DLD1 (cell line): ENCODE results near the gene LY6G5C.

Experiments used
- in situ Hi-C: cut with HindIII; loops from 2 replicates; pipeline ENCODE4 v1.10.0; 2017; ENCODE audit warnings: low sequenced_read_pairs

Gene LY6G5C, protein sequence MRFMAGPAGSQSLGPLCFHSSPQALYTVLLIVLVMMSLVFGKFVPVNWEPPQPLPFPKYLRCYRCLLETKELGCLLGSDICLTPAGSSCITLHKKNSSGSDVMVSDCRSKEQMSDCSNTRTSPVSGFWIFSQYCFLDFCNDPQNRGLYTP

DNA sequence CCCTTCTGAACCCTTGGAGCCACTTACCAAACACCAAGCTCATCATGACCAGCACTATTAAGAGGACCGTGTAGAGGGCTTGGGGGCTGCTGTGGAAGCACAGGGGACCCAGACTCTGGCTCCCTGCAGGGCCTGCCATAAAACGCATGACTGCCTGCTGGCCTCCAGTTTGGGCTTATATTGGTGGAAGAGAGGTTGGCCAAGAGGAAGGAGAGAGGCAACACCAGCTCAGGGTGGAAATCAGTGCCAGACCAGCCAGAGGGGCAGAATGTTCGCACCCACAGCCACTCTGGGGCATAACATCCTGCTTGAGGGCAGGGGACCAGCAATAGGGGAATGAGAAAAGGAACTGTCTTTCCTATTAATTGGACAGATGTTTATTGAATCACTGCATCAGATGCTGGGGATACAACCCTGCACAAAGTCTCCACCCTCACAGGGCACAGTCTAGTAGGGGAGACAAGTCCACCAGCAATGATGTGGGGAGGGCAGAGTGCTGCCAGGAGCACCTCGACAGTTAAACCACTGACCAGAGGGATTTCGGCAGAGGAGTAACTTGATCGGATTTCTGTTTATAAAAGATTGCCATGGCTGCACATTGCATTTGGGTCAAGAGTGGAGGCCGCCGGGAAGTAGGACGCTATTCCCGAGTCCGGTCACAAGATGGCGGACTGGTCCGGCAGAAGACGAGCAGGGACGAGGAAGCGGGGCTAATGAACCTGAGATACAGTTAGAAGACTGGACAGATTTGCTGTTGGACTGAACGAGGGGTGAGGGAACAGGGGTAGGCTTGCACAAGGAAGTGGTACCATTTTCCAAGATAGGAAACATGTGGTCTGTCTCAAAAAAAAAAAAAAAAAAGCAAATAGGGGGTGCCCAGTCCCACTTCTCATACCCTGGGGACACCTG is at the start of gene LY6G5C:
Gene LY6G5C (minus strand): TSS at position 842 of the 909 bp plus-strand sequence. CDS start 694 bp downstream, at position 148.
- in situ Hi-C loops = no loop called here

DNA sequence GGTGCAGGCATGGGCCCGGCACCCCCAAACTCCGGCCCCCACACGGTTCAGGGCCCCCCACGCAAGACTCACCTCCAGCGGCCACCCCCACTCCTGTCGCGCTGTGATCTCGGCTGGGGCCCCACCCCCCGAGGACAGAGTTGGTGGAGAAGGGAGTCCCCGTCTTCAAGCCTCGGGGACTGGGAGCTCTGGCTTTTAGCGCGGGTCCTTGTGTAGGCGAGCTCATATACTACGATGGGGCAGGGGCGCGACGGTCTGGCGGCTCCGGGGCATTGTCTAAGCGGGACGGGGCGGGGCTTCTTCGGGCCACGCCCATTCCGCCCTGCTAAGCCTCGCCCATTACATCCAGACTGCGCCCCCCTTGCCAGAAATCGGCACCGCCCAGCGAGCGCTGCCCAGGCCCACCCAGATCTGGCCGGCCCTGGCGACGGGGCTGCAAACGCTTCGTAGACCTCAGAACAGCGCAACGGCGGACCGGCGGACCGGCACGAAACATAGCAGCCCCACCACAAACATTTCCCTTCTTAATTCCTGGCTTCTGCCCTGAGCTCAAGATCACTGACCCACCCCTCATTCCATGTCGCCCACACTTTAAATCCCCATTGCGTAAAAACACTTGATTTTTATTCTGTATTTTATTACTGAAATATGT is 49.2 kb upstream of the LY6G5C start:
- in situ Hi-C loops = loop anchor here (5.0 kb wide), 1 partner anchor 38 kb away; no protein-coding TSS in a partner anchor

DNA sequence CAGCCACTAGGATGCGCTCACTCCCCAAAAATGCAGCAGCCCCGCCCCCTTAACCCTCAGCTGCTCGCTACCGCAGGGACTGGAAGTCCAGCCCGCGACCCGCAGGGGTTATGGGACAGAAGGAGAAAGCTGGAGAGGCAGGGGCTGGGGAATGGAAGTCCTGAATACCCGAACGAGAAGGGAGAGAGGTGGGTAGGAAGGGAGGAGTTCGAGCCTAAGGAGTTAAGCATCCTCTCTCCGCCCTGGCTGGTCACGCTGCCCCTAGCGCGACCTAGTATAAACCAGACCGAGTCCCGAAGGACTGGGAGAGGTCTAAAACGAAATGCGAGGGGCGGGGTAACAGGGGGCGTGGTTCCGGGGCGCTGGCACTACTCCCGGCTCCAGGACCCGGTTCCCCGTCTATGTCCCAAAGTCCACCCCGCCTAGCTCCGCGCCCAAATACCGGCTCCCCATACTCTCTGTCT is 48.7 kb upstream of the LY6G5C start:
- in situ Hi-C loops = no loop called here

DNA sequence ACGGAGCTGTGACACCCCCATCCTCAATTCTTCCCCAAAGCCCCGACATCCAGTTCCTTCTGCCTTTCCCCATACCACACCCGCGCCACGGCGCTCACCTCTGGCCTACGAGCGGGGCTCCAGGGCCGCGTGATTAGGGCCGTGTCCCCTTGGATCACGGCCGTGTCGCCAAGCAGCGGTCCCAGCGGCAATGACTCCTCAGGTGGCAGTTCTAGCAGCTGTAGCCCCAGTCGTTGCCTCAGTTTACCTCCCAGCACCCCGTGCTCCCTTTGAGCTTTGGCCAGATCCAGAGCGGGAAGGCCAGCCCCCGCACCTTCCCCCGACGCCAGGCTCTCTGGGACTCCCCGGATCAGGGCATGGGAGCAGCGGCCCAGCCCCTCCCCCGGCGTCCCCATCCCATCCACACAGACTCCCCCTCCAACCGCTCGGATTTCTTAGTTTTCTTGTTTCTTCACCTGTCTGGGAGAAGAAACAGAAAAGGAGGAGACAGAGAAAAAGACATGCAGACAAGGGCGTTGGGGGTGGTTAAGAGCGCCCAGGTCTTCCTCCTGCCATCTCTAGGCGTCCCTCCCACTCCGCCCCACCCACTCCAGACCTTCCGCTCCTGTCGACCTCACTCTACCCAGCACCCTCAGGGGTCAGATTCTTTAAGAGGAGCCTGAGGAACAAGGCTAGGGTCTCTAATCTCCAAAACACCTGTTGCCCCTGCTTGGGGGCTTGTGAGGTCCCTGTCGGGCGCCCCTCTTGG is 48.1 kb upstream of the LY6G5C start, which contains the start of gene DDAH2:
Gene DDAH2 (minus strand): TSS at position 533 of the 748 bp plus-strand sequence. CDS start 138 bp downstream, at position 395.
- in situ Hi-C loops = no loop called here

DNA sequence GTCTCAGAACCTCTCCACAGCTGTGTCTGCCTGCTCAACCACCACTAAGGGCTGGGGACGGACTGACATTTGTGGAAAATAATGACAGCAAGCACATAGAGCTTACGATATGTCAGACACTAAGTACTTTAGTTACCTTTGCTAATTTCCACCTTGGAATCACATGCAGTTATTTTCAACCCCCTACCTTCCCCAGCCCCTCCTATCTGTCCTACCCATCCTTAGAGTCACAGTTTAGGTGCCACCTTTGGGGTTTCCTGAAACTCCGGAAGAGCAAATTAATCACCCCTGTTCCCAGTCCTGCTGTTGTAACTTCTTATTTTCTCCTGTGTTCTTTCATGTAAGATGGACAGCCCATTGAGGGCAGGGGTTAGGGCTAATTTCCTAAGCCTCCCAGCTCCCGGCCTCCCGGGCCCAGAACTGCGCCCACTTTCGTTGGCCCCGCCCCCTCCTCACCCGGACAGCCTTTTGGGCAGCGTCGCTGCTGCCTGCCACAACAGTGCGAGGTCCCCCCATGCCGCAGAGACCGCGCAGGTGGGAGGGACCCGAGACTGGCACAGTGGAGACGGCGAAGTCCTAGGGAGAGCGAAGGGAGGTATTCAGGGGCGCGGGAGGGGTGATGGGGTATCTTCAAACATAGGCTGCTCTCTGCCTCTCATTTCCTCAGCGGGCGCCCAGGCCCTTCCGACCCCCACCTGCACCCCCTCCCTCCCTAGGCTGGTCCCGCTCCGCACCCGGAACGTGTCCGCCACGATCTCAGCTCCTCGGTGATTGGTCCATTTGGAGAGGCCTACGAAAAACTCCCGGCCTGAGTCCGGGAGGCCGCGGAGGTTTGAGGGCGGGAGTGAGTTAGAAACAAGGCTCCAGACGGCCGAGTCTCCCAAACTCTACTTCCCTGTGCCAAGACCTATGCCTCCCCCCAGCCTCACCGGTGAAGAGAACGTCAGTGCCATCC is 47.1 kb upstream of the LY6G5C start:
- in situ Hi-C loops = no loop called here

DNA sequence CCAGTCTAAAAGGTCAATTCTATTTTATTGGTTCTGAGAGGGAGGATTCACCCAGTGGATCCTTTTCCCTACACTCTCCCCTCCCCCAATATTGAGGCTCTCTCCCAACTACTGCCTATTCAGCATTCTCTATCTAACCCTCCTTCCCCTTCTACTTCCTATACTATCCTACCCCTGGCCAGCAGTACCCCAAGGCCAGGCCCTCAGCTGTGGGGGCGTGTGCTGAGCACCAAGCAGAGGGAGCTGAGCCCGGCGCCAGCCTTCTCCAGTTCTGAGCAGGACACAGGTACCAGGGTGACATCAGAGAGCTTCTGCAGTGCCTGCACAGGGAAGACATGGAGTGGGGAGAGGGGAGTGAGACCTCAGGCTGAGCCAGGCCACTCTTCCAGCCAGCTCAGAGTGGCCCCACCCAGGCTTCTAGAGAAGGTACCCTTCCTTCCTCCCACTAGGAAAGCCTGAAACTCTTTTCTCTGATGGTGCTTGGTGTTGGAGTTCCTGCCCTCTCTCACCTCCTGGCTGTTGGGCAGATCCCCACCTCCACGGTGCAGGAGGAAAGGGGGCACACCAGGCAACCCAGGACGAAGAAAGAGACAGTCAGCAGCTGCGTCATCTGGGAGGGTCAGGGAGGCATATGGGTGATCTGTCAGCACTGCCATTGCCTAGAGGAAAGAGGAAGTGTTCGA is 46.3 kb upstream of the LY6G5C start:
- in situ Hi-C loops = no loop called here

DNA sequence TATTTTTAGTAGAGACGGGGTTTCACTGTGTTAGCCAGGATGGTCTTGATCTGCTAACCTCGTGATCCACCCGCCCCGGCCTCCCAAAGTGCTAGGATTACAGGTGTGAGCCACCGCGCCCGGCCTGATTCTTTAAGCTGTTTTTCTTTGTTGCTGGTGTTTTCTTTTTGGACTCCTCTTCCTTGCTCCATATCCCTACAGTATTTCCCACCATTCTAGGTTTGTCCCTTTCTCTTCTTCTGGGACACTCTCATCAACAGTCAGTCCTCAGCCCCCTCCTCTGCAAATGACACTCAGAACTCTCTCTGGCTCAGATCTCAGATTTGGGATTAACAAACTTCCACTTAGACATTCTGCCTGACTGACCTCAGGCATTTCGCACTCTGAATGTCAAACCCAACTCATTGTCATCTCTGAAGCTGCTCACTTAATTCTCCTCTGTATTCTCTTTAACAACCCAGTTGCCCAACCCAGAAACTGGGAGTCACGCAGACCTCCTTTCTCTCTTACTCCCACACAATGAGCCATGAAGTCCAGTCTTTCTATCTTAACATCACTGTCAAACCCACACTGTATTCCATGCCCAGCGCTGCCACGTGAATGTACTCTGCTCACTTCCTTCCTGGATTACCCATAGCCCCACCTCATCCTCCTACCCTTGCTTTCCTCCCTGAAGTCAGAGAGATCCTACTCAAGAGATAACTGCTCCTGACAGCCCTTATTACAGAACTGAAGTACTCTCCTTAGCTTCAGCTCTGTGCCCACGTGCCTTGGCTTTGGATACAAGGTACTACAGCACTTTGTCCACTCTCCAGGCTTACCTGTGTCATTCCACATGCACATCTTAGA is 44.9 kb upstream of the LY6G5C start:
- in situ Hi-C loops = no loop called here

DNA sequence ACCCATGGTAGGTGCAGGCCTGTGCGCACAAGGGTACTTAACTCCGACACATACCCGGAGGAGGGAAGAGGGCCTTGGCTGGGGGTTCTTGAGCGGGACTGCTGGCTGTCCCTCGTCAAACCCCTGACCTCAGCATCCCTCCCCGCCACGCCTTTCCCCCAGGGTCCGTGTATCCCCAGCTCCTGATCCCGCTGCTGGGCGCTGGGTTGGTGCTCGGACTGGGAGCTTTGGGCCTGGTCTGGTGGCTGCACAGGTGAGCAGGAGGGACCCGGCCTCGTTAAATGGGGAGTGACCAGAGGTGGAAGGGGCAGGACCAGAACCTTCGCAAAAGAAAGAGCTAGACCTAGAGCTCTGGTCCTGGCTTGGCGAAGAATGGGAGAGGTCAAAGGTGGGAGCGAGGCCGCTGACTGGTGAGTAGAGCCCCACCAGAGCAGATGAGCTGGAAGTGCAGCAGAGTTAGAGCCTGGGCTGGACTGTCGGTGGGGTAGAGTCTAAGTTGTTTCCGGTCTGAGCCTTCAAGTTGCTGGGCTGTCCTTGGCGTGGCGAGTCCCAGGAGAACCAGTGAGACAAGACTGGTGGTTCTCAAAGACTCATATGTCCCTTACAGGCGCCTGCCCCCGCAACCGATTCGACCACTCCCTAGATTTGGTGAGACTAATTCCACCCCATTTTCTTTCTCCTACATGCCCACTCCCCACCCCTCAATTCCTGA is 43.3 kb upstream of the LY6G5C start:
- in situ Hi-C loops = no loop called here

DNA sequence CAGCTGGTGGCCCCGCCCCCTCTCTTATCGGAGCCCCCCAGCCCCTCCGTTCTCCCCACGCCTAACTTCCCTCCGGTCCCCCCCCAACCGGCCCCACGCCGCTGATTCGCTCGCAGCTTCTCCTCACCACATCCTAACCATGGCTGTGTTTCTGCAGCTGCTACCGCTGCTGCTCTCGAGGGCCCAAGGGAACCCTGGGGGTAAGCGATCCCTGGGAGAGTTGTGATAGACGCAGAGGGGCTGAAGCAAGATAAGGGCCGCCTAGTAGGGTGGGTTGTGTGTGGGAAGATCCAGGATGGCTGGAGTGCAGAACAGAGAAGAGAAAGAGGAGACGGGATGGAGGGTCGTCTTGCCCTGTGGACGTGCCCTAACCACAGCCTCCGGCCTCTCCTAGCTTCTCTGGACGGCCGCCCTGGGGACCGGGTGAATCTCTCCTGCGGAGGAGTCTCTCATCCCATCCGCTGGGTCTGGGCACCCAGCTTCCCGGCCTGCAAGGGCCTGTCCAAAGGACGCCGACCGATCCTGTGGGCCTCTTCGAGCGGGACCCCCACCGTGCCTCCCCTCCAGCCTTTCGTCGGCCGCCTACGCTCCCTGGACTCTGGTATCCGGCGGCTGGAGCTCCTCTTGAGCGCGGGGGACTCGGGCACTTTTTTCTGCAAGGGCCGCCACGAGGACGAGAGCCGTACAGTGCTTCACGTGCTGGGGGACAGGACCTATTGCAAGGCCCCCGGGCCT is 42.5 kb upstream of the LY6G5C start, which contains the start of gene MPIG6B:
Gene MPIG6B (plus strand): TSS at position 129 of the 735 bp plus-strand sequence. CDS start 11 bp downstream, at position 140.
- in situ Hi-C loops = no loop called here

DNA sequence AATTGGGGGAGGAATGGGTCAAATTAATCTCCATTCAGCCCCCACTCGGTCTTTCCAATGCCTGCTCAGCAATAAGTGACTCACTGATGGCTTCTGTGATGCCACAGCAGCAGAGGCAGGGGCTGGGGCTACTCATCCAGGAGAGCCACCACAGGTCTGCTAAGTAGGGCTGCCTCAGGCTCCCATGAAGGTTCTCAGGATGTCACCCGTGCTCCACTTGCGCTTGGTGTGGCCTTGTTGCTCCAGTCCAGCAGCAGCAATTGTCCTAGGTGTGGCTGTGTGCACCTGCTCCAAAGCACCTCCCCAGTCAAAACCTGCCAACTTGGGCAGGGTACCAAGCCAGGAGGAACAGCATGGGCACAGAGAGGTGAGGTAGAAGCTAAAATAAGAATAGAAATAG is 41.3 kb upstream of the LY6G5C start:
- in situ Hi-C loops = no loop called here

DNA sequence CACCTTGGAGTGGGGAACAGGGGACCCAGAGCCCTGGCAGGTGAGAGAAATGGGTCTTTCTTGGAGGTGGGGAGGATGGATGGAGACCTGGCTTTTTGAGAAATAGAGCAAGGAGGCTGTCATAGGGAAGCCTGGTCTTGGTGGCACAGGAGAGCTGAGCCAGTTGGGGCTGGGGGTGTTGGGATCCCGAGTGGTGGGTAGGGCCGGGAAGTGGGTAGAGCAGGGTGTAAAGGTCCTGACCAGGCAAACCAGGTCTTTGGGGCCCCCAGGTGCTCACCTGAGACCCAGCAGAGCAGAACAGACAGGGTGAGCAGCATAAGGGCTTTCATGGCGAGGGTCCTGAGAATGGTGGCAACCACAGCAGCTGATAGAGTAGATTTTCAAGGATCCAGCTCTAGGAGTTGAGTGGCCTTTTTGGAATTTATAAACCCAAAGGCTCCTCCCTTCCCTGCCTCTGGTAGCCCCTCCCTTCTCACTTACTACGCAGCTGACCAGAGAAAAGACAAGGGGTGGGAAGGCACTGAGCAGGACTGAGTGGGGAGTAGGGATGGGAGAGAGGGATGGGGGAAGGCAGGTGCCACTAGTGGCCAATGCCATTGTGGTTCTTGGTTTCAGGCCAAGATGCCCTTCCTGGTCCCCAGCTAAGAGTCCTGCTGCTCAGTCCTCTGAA is 40.6 kb upstream of the LY6G5C start, which contains the start of gene LY6G6C:
Gene LY6G6C (minus strand): TSS at position 396 of the 670 bp plus-strand sequence. CDS start 67 bp downstream, at position 329.
- in situ Hi-C loops = no loop called here

DNA sequence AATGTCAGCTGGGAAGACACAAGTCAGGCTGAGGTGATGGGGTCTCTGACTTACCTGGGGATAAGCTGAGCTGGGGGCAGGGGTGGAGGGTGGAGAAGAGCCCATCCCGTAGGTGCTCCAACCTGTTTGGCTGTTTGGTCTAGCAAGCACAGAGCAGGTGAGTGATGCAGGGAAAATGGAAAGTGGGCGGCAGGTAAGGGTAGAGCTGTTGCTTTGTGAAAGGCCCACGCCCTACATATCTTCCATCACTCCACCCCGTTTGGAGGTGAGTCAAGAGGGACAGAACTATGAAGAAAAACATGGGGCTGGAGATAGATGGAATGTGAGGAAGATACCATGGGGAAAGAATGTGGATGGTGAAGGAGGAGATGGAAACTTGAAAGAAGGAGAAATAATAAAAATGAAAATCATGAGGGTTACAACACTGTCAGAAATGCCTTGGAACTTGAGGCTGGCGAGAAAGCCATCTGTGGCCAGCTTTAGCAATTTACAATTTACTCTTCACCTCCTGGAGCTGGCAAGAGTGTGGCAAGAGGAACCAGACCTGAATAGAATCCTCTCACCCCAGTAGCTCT is 39.4 kb upstream of the LY6G5C start:
- in situ Hi-C loops = no loop called here

DNA sequence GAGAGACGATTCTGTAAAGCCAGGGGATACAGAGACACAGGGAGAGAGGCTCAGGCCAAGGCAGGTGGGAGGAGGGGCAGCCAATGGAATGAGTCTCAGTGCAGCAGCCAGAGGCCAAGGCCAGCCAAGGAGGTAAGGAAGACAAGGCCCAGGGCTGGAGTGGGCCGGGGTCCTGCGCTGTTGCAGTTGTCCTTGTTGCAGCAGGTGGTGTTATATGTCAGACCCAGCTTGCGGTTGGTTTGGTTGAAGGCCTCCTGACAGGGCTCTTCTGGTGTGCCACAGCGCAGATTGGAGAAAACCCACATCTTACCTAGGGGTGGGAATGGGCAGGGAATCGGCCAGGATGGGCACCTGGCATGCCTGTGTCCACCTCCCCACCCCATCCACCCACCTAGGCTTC is 38.1 kb upstream of the LY6G5C start:
- in situ Hi-C loops = no loop called here

DNA sequence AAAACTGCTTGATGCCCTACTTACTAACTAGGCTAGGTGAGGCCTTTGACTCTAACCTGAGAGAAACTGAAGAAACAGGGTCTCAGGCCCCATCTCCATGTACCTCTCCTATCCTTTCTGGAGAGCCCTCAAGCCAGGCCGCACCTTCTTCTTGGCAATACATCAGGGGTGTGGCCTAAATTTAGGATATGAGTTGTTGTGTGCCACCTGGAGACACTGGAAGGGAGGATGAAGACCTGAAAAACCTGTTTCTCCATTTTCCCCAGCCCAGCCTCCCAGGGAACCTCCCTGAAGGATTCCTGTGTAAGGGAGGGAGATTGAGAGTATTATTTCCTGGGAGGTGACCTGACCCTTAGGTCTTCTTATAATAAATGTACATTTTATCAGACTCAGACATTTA is 37.4 kb upstream of the LY6G5C start:
- in situ Hi-C loops = no loop called here

DNA sequence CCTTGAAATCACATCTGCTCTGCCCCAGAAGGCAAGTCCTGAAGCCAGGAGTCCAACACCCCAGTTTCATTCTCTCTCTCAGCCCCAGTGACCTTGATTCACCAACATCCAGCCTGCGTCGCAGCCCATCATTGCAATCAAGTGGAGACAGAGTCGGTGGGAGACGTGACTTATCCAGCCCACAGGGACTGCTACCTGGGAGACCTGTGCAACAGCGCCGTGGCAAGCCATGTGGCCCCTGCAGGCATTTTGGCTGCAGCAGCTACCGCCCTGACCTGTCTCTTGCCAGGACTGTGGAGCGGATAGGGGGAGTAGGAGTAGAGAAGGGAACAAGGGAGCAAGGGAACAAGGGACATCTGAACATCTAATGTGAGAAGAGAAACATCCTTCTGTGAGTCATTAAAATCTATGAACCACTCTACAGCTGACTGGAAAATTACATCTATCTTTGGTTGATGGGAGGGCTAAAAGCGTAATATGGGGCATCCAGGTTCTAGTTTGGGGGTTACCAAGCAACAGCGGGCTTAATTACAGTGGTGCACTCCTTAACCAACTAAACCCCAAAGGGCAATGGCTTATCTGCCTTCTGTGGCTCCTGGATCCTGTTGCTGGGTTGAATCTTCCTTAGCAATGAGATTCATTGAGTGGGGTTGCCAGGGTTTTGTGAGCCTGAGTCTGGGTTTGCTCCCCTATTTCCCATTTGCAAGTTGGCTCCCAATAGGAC is 36.8 kb upstream of the LY6G5C start:
- in situ Hi-C loops = no loop called here
